GM18517 (cell line): Measurements from ENCODE around the gene TNFRSF19.
"Not testable (repeated sequence)": the region's sequence is repeated elsewhere in the genome, so short reads cannot be mapped to it uniquely, and the experiment has no call there.

Source experiments
- ATAC-seq: cut with Tn5 transposase; IDR thresholded peaks from one replicate; pipeline ENCODE4 v1.9.1; 2021; ENCODE audit warnings: mild to moderate bottlenecking, moderate library complexity; ENCODE audit not compliant: unreplicated experiment

TNFRSF19 gene

GRCh38 chr13:23570099-23570920 lies at the start of gene TNFRSF19:
Gene TNFRSF19, plus strand, starts transcription at chr13:23570412. Its CDS starts 19,772 bp downstream, at chr13:23590184.
- ATAC-seq, result no peak

- ATAC-seq, result not testable (repeated sequence)
These were observed 40.3 kb upstream of the TNFRSF19 start for GRCh38 chr13:23529926-23530325.

GRCh38 chr13:23531446-23531845 lies 38.8 kb upstream of the TNFRSF19 start:
- no peak for ATAC-seq

GRCh38 chr13:23534090-23534489 lies 36.1 kb upstream of the TNFRSF19 start:
- no peak for ATAC-seq

- ATAC-seq, result no peak
These were observed 28.9 kb upstream of the TNFRSF19 start for GRCh38 chr13:23541221-23541824.

GRCh38 chr13:23544668-23545067 lies 25.5 kb upstream of the TNFRSF19 start:
- ATAC-seq, result no peak

- ATAC-seq, result no peak
These were observed 23.1 kb upstream of the TNFRSF19 start for GRCh38 chr13:23547000-23547590.

- ATAC-seq, result no peak
These were observed 20.5 kb upstream of the TNFRSF19 start for GRCh38 chr13:23549724-23550123.

GRCh38 chr13:23550163-23550562 lies 20.0 kb upstream of the TNFRSF19 start:
- no peak for ATAC-seq

GRCh38 chr13:23551213-23552008 lies 18.8 kb upstream of the TNFRSF19 start:
- no peak for ATAC-seq

GRCh38 chr13:23552171-23552570 lies 18.0 kb upstream of the TNFRSF19 start:
- ATAC-seq, result no peak

- no peak for ATAC-seq
These were observed 17.6 kb upstream of the TNFRSF19 start for GRCh38 chr13:23552661-23553060.

GRCh38 chr13:23554000-23554399 lies 16.2 kb upstream of the TNFRSF19 start:
- no peak for ATAC-seq

- no peak for ATAC-seq
These were observed 13.2 kb upstream of the TNFRSF19 start for GRCh38 chr13:23557043-23557442.

- ATAC-seq, result no peak
These were observed 12.5 kb upstream of the TNFRSF19 start for GRCh38 chr13:23557733-23558132.

- no peak for ATAC-seq
These were observed 11.3 kb upstream of the TNFRSF19 start for GRCh38 chr13:23558675-23559536.

GRCh38 chr13:23560571-23561089 lies 9.6 kb upstream of the TNFRSF19 start:
- ATAC-seq, result no peak

GRCh38 chr13:23561261-23561660 lies 9.0 kb upstream of the TNFRSF19 start:
- peak; percentile 69 for ATAC-seq

GRCh38 chr13:23563085-23563845 lies 6.9 kb upstream of the TNFRSF19 start:
- no peak for ATAC-seq
